Ishikawa (cell line): ENCODE results near the gene C16orf86.

ENCODE experiments used
- CEBPB ChIP-seq: IDR thresholded peaks from 2 replicates; pipeline ENCODE4 v1.6.1; 2012
- CREB1 ChIP-seq: IDR thresholded peaks from 2 replicates; pipeline ENCODE4 v1.6.1; 2012; ENCODE audit warnings: low read depth
- NFIC ChIP-seq: IDR thresholded peaks from 2 replicates; pipeline ENCODE4 v1.6.1; 2012
- YY1 ChIP-seq: IDR thresholded peaks from 2 replicates; pipeline ENCODE4 v1.6.1; 2012; ENCODE audit warnings: low read depth

DNA sequence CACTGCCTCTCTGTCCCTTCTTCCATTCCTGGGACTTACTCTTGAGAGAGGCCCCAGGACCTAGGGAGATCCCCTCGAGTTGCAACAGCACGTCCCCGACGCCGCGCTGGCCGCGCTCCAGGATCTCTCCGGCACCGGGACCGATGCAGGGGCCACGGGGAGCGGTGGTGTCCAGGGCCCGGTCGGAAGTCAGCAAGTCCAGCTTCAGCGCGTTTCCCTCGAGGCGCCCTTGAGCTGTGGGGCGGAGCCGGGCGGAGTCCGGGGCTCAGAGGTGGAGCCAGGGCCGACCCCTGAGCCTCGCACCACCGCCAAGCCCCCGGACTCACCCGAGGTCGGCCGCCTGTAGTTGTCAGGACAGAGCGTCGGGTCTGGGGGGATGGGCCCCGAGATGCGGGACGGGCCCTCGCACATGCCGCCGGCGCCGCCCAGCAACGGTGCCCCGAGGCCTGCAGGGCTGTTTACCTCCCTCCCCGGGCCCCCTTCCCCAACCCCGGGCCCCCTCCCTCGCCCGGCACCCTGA is 522 bp upstream of the C16orf86 start:
- TF ChIP-seq NFIC (peak; percentile 10; the same call in 1 of the 2 replicates), YY1 (no peak), CEBPB (no peak), CREB1 (no peak)
